AG08396 (cell line): ENCODE results near the gene NASP.
"Not testable (repeated sequence)": the region's sequence is repeated elsewhere in the genome, so short reads cannot be mapped to it uniquely, and the experiment has no call there.

Experiments
- DNase-seq: peaks from one replicate; pipeline ENCODE4 v3.0.0; 2012; ENCODE audit warnings: low spot score, mixed read lengths

The NASP gene

GRCh38 chr1:45570631-45571030 is 13.2 kb upstream of the NASP start:
- DNase-seq: no peak

GRCh38 chr1:45573231-45573804 is 10.5 kb upstream of the NASP start:
- DNase-seq: no peak

GRCh38 chr1:45574105-45574626 is 9.7 kb upstream of the NASP start:
- no peak for DNase-seq

GRCh38 chr1:45583264-45583665 is 576 bp upstream of the NASP start:
- peak; percentile 99 for DNase-seq

- peak; percentile 94 for DNase-seq
Observed at GRCh38 chr1:45584351-45585109, 689 bp downstream of the NASP start.

- DNase-seq: no peak
Observed at GRCh38 chr1:45585110-45585426, 1.2 kb downstream of the NASP start.

GRCh38 chr1:45585496-45586075 is 1.7 kb downstream of the NASP start:
- no peak for DNase-seq

- DNase-seq: no peak
Observed at GRCh38 chr1:45586769-45587168, 2.9 kb downstream of the NASP start.

- DNase-seq: no peak
Observed at GRCh38 chr1:45589861-45590260, 6.0 kb downstream of the NASP start.

- DNase-seq: no peak
Observed at GRCh38 chr1:45594412-45594811, 10.6 kb downstream of the NASP start.

- not testable (repeated sequence) for DNase-seq
Observed at GRCh38 chr1:45596765-45597164, 12.9 kb downstream of the NASP start.

GRCh38 chr1:45604239-45604638 is 20.4 kb downstream of the NASP start:
- DNase-seq: no peak

- no peak for DNase-seq
Observed at GRCh38 chr1:45607404-45608074, 23.7 kb downstream of the NASP start.

GRCh38 chr1:45608175-45609156 is 24.6 kb downstream of the NASP start:
- no peak for DNase-seq

- DNase-seq: no peak
Observed at GRCh38 chr1:45610589-45611226, 26.9 kb downstream of the NASP start.

GRCh38 chr1:45612941-45613579 is 29.2 kb downstream of the NASP start:
- no peak for DNase-seq

GRCh38 chr1:45615885-45616284 is 32.0 kb downstream of the NASP start:
- DNase-seq: no peak

- no peak for DNase-seq
Observed at GRCh38 chr1:45617618-45618017, 33.8 kb downstream of the NASP start.

- no peak for DNase-seq
Observed at GRCh38 chr1:45619149-45619921, 35.5 kb downstream of the NASP start.
